NCI-H1436 (cell line): ENCODE data around the gene ATRN.

Experiments
- DNase-seq: peaks from one replicate; lab custom pipeline; 2025; lab: John Stamatoyannopoulos, UW

The ATRN gene

DNA sequence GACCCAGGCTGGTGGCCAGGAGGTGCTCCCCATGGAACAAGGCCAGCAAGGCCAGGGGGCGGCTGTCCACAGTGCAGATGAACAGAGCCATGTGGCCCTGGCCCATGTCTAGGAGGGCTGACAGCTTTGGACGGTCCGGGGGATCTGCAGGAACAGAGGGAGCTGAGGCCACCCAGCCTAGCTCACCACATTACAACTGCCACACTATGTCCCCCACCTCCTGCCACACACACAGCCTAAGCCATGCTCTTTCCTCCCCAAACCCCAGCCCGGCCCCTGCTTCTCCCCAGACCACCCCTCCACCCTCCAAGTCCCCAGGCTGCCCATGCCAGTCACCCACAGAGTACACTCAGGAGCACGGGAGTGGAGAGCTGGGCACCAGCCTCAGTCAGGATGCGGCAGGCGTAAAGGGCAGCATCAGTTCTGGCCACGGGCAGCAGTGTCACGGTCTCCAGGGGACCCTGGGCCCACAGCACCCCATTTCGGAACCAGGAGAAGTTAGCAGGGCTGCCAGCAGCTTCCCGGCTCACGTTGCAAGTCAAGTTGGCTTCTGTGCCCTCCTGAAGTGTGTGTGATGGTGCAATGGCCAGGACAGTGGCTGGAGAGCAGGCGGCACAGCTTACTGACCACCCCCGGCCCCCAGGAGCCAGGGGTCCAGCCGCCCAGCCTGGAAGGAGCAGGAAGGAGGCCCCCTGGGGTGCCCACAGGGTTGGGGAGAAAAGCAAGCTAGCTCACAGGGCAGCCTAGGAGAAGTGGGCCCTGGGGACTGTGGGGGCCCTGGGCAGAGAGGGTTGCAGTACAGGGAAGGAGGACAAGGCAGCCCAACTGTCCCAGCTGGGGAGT is 226.1 kb downstream of the ATRN start:
- no peak for DNase-seq

- no peak for DNase-seq
Measured at GRCh38 chr20:3697588-3698305, 226.9 kb downstream of the ATRN start.

GRCh38 chr20:3698591-3699001 is 227.8 kb downstream of the ATRN start:
- no peak for DNase-seq

GRCh38 chr20:3699037-3699436 is 228.2 kb downstream of the ATRN start:
- no peak for DNase-seq
